HG03064 (cell line): ENCODE measurements around the gene ECEL1.

Experiments used
- ATAC-seq: cut with Tn5 transposase; IDR thresholded peaks from one replicate; pipeline ENCODE4 v1.9.1; 2021; ENCODE audit warnings: low read depth; ENCODE audit not compliant: unreplicated experiment

The ECEL1 gene

DNA sequence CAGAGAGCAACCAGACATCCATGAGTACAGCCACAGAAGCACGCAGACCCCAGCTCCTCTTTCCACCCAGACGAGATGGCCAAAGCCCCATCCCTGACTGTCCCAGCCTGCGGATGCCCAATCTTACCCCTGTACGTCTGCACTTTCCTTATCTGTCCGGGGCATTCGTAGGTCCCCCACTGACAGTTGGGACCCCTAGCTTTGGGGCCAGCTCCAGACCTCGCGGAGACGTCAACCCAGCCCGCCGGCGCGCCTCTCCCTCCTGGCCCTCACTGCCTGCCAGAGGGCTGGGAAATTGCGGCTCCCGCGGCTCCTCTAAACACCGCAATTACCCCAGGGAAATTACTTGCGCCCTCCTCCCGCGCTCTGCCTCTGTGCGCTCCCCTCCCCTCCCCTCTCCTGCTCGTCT, 2.3 kb downstream of the ECEL1 start:
- no peak for ATAC-seq

- ATAC-seq, result no peak
Measured at GRCh38 chr2:232484628-232485347, 2.8 kb downstream of the ECEL1 start.

DNA sequence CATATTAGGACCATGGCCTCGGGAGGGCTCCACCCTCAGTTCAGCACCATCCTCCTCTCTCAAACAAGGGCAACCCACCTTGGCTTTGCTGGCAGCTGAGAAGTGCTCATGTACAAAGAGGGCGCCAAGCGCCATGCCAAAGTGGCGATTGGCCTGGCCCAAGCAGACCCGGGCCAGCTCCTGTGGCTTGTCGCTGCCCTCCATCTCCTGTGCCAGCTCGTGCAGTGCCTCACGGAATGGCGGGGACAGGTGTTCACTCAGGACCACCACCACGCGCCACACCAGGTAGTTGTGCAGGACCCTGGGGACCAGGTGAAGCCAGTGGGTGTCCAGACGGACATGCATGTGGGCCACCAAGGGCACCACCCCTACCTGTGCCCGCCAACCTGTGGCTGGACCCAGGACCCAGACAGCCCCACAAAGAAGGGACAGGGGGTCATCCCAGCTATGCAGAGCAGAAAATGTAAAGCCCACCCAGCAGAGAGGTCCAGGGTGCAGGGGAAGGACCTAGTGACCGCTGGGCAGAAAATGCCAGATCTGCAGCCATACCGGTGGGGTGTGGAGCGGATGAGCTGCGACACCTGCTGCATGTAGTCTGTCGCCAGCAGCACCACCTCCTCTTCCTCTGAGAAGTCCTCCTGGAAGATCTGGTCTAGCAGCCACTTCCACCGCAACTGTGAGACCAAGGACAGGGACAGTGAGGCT, 3.6 kb downstream of the ECEL1 start:
- ATAC-seq, result no peak

- ATAC-seq, result no peak
Measured at GRCh38 chr2:232483311-232483922, 4.2 kb downstream of the ECEL1 start.

- no peak for ATAC-seq
Measured at GRCh38 chr2:232482301-232483238, 5.1 kb downstream of the ECEL1 start.

DNA sequence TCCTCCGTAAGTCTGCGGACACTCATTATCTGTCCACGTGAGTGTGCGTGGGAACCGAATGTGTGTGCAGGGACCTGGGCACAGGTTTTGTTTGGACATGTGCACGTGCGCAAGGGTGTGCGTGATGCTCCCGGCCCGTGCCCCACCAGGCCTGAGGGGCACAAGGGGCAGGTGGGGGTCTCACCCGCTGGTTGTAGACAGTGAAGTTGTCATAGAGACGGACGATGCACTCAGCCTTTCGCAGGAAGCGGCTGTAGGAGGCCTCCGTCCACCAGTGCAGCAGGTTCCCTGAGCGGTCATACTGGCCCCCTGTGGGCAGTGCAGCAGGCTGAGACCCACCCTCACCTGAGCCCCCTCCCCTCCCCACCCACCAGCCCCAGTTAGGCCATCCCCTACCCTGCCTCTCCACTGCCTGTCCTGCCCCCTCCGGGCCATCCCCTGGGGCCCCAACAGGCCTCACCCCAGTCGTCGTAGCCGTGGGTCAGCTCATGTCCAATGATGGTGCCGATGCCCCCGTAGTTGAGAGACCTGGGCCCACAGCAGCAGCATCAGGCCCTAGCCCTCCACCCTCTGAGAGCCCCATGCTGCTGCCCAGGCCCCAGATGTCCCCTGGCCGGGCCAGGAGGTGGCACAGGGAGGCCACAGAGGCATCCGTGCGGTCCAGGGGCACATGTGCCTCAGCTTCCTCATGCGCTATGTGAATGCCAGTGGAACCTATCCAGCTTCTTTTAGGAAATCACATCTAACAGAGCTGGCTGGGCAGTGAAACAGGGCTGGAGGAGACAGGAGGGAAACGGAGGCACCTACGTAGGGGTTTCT, 6.1 kb downstream of the ECEL1 start:
- no peak for ATAC-seq

DNA sequence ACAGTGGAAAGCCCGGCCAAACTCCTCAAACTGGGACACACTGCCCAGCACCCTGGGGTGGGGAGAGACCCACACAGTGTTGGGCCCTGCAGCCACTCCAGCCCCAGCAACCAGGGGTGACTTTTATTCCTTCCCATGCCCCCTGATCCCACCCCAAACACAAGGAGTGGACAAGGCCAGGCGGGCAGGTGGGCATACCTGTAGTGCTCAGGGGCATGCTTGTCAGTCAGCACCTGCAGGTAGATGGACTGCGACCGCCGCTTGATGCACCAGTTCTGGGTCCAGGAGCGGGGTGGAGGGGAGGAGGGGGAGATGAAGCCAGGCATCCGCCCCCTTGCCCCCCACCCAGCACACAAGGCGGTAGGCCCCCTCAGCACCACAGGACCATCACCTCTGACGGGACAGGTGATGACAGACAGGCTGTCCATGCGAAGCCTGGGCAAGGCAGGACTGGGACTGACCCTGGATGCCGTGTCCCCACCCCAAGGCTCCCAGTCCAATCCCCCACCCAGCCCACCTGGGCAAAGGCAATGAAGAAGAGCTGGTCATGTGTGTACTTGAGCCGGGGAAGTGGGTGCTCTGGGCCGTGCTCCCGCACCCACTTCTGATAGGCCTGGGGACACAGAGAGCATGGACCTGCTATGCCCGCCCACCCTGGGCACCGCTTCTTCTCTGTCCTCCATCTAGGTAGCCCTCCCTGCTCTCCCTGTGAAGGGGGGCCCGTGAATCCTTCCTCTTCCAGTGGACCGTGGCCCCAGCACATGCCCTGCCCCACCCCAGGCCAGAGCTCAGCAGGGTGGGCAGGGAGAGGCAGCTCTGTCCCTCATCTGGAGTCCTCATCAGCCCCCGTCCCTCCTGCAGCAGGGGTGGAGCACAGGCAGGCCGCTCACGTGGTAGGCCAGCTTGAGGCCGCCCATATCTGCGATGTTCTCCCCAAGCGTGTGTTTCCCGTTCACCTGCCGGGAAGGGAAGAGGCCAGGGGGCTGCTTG, 7.1 kb downstream of the ECEL1 start:
- no peak for ATAC-seq

DNA sequence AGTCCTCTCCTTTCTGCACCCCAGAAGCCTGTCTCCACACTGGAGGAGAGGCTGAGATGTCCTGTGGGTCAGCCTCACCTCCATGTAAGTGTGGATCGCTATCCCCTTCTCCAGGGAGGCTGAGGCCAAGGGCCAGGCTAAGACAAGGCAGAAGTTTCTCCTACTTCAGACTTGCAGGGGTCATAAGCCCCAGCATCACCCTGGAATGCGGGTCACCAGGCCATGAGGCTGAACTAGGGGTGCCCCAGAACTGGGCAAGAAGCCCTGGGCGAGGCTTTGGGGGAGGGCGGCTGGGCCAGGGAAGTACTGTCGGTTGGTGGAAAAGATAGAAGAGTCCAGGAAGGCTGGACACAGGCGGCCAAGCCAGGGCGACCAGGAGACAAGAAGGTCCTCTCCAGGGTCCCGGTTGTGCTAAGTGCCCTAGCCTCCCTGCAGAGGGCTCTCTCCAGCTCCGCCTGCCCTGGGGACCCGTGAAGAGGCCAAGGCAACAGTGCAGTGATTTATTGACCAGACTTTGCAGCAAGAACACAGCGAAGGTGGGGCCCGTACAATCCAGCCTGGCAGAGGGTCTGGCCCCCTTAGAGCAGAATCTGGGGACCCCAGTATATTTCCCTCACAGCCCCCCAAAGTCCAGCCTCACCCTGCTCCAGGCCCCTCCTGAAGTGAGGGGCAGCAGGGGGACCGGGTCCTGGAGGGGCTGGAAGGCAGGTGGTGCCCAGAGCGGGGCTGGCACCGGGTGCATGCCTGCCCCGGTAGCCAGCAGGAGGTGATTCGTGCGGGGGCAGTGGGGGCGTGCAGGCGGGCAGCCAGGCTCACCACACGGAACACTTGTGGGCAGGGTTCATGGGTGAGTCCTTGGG, 8.1 kb downstream of the ECEL1 start:
- ATAC-seq, result no peak

- ATAC-seq, result no peak
Measured at GRCh38 chr2:232478571-232479340, 8.9 kb downstream of the ECEL1 start.

GRCh38 chr2:232477751-232478510, 9.7 kb downstream of the ECEL1 start:
- ATAC-seq, result no peak

- ATAC-seq, result no peak
Measured at GRCh38 chr2:232476791-232477190, 10.8 kb downstream of the ECEL1 start.

GRCh38 chr2:232476045-232476444, 11.6 kb downstream of the ECEL1 start:
- no peak for ATAC-seq

DNA sequence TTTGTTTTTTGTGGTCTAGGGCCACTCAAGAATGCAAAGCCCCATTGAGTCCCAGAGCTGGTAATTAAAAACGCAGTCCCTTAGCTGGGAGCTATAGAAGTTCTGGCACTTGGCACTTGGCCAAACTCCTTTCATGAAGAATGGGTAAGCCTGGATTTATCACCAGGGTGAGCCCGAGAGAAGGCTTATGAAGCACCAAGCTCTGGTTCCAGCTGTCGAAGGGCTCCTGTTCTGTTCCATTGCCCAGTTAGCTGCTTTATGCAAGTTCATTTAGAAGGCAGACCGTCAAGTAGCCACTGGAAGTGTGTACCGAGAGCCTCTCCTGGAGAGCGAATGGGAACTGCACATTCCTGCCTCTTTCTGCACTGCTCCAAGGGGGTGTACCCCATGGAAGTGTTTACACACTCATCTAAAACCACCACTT, 14.2 kb downstream of the ECEL1 start:
- no peak for ATAC-seq

DNA sequence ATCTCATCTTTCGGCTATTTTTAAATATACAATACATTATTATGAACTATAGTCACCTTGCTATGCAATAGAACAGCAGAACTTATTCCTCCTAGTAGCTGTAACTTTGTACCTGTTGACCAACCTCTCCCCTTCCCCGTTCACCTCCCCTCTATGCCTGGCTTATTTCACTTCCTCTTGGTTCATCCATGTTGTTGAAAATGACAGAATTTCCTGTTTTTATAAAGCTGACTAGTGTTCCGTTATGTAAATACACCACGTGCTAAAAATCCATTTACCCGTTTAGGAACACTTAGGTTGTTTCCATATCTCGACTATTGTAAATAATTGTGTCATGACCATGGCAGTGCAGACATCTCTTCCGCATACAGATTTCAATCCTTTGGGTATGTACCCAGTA, 21.4 kb downstream of the ECEL1 start:
- ATAC-seq, result no peak

DNA sequence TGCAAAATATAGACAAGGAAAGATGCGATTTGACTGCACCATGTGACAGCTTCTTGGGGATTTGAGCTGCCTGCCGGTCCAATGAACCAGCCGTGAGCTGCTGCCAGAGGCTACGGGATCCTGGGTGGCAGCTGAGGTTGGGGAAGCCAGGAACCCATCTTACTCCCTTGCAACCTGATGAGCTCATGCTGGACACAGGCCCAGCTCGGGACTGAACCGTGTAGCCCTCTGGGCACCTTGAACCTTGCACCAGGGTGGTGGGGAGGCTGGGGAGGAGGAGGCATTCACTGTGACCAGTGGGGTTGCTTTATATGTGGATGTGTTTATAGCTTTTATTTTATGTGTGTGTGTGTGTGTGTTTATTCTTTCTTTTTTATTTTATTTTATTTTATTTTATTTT, 22.6 kb downstream of the ECEL1 start:
- no peak for ATAC-seq

DNA sequence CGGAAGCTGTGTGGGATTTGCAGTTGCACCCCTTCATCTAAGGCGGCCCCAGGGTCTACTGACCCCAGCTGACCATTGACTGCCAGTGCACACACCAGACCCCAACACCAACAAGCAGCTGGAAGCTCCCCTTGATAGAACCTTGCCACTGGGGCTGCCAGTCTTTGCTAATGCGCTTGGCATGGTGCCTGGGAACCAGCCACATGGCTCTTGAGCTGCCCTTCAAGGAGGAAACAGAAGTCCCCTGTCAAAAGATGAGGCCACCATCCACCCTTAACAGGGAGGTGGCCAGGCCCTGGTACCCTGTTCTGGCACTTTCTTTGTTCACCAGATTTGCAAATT, 23.1 kb downstream of the ECEL1 start:
- ATAC-seq, result no peak
